HG02763 (cell line): ENCODE measurements around the gene TBC1D10B.

ENCODE experiments used
- ATAC-seq: cut with Tn5 transposase; IDR thresholded peaks from one replicate; pipeline ENCODE4 v1.9.1; 2021; ENCODE audit warnings: mild to moderate bottlenecking, moderate library complexity; ENCODE audit not compliant: unreplicated experiment

Gene TBC1D10B

GRCh38 chr16:30376461-30376902 is 6.2 kb upstream of the TBC1D10B start:
- no peak for ATAC-seq

DNA sequence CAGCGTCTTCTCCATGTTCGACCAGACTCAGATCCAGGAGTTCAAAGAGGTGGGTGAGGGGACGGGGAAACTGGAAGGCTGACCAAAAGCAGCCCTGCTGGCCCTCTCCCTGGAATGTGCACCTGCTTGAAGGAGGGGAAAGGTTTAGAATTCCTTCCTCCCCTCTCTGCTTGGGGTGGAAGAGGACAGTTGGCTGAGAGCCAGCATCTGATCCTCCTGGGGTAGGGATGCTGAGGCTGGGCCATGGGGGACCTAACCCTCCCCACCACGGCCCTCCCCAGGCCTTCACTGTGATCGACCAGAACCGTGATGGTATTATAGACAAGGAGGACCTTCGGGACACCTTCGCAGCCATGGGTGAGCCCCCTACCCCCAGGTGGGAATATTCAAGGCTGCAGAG is 5.6 kb upstream of the TBC1D10B start:
- no peak for ATAC-seq

DNA sequence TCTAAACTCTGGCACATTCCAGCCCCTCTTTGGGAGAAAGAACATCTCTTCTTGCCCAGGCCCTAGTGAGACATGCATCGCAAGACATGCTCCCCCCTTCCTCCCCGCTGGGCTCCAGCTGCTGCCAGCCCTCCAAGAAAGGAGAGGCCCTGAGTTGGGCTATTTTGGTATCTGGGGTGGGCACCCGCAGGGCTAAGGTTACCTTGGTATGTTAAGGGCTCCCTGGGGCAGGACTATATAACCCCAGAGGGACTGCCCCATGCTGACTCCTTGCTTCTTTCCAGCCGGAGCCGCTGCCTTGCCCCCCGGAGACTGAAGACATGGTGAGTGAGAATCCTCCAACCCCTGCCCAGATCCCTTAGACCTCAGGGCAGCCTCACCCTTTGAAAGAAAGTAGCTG is 4.2 kb upstream of the TBC1D10B start, which contains the start of gene MYL11:
TSS of gene MYL11 (plus strand) at position 265 of the 400 bp plus-strand sequence. CDS start at position 321, 56 bp downstream.
- no peak for ATAC-seq

DNA sequence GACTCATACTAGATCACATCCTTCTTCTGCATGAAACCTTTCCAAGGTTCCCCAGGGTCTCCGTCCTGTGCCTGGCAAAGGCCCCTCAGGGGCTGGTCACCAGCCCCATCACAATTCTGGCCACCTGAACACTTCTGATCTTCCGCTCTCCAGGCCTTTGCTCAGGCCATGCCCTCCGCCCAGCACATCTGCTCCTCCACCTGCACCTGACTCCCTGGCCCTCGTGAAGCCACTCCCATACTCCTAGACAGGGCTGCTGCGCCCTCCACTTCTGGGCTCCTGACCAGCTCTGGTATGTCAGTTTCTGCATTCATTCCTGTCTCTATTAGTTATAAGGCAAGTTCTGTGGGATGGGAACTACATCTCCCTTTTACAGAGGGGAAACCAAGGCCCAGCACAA is 2.4 kb upstream of the TBC1D10B start:
- ATAC-seq: no peak

GRCh38 chr16:30372038-30372712 is 1.9 kb upstream of the TBC1D10B start:
- no peak for ATAC-seq

DNA sequence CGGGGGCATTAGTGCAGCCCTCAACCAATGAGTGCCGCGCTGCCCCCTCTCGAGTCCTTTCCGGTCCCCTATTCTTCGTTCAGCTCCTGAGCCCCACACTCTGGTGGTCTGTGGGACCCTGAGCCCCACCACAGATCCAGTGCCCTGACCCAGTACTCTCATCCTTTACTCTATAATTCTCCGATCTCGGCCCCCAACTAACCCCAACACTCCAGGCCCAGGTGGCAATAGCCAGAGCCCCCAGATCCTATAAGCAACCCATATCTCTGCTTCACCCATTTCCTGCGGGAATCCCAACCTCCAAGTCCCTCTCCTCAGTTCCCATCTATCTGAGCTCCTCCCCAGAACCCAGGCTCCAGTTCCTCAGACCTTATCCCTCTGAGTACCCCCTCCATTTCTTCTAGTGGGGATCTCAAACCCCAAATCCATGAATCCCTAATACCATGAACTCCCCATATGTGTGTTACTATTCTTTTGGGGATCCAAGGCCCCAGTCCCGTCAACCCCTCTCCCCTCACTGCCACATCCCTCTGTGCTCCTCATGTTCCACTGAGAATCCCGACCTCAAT is 1.0 kb upstream of the TBC1D10B start:
- no peak for ATAC-seq

- ATAC-seq: no peak
Observed at GRCh38 chr16:30369938-30370455, 297 bp downstream of the TBC1D10B start.

DNA sequence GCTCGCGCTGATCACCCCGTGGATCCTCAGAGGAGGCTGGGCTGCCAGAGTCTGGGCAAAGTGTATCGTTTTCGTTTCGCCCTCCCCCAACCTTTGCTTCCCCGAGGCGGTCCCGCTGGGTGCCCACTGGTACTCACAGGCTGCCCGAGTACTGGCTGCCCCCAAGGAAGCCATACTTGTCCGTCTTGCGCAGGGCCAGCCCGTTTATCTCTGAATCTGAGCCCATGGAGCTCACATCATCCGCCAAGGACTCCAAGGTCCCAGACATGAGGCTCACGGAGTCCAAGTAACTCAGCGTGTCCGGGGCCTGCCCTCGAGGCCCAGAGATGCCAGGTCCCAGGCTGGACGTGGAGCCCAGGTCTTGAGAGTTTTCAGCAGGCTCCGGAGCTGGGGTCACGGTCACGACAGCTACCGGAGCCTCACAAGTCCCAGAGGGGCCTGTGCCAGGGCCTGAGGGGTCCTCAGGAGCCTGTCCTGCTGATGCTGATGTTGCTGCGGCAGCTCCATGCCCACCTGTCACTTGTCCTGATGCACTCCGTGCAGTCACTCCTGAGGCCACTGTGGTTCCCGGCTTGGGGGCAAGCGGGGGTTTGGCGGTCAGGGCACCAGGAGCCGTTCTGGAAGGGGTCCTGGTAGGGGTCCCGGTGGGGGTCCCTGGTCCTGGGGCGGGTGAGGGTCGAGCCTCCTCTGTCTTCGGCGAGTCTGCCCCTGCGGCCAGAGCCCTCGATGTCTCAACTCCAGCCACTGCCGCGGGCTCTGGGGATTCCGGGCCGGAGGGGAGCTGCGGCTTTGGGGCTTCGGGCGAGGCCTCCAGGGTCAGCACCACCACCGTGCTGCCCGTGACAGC is 980 bp downstream of the TBC1D10B start:
- ATAC-seq: no peak

DNA sequence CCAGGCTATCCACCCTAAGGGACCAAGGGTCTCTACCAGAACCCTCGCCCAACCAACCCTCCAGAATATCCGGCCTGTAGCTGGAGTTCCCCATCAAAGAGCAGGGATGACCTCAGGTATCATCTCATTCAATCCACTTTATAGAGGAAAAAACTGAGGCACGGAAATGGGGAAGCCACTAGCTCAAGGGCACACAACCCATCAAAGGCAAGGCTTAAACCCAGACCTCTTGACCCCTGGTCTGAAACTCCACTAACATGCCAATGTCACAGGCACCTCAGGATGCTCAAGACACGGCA is 1.6 kb downstream of the TBC1D10B start:
- no peak for ATAC-seq

DNA sequence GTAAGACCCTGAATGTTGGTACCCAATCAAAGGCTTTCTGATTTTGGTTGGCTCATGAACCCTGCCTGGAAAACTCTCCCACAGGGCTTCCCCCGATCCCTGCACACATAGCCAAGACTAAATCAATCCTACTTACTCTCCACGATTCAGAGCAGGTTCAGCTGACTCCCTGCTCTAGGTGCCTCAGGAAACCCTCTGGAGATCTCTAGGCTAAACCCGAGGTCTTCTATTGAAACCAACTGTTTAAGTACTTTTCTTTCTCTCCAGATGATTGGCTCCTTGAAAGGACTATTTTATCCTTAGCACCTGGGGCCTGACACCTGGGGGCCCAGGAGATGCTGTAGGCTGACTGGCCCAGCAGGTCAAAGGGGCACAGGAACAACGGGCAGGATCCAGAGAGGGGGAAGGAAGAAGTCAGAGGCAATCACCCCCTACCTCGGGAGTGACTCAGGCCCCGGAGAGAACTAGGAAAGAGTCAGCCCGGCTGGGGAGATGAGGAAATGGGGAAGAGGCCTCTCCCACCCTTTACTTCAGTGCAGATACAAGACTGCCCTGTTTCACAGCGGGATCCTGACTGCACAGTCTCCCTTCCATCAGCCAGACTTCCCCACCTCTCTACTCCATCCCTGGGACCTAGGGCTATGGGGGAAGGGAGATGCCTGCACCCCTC is 2.0 kb downstream of the TBC1D10B start:
- no peak for ATAC-seq

GRCh38 chr16:30367349-30368009 is 2.8 kb downstream of the TBC1D10B start:
- ATAC-seq: no peak

DNA sequence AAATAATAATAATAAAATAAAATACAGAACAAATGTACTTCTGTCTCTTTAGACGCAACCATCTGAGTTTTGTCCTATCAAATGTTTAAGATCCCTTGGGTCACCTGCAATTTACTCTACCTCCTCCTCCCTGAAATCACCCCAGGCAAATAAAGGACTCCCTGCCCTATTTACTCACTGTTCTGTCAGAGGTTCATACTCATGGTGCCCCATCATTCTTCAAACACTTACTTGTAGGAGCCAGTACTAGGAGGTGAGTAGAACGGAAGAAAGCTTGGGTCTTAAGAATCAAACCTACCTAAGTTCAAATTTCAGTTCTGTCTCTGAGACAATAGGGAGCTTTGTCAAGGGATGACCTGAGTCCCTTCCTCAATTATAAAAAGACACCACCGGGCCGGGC is 3.8 kb downstream of the TBC1D10B start:
- no peak for ATAC-seq

GRCh38 chr16:30365200-30365599 is 5.1 kb downstream of the TBC1D10B start:
- ATAC-seq: no peak

DNA sequence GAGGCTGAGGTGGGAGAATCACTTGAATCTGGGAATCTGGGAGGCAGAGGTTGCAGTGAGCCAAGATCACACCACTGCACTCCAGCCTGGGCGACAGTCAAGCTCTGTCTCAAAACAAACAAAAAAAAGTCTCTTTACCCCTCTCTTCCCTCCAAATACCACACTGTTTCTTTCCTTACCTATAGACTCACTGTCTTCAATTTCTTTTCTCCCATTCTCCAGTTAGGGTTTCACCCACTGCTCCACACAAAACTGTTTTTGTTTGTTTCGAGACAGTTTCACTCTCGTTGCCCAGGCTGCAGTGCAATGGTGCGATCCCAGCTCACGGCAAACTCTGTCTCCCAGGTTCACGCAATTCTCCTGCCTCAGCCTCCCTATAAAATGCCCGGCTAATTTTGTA is 9.1 kb downstream of the TBC1D10B start:
- ATAC-seq: no peak

DNA sequence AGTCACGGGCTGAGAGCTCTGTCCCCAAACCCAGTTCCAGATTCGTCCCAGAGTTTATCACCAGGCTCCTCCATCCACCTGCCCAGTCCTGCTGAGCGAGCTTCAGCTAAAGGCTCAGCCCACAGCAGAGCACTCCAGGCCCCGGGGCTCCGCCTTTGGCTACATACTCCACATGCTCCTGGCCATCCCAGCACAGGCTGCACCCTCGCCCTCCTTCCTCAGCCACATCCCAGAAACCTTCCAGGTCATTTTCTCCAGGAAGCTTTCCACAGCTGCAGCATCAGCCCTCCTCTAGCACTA is 10.5 kb downstream of the TBC1D10B start:
- no peak for ATAC-seq

GRCh38 chr16:30358990-30359870 is 11.1 kb downstream of the TBC1D10B start:
- ATAC-seq: no peak

GRCh38 chr16:30358577-30358936 is 11.7 kb downstream of the TBC1D10B start:
- ATAC-seq: no peak

DNA sequence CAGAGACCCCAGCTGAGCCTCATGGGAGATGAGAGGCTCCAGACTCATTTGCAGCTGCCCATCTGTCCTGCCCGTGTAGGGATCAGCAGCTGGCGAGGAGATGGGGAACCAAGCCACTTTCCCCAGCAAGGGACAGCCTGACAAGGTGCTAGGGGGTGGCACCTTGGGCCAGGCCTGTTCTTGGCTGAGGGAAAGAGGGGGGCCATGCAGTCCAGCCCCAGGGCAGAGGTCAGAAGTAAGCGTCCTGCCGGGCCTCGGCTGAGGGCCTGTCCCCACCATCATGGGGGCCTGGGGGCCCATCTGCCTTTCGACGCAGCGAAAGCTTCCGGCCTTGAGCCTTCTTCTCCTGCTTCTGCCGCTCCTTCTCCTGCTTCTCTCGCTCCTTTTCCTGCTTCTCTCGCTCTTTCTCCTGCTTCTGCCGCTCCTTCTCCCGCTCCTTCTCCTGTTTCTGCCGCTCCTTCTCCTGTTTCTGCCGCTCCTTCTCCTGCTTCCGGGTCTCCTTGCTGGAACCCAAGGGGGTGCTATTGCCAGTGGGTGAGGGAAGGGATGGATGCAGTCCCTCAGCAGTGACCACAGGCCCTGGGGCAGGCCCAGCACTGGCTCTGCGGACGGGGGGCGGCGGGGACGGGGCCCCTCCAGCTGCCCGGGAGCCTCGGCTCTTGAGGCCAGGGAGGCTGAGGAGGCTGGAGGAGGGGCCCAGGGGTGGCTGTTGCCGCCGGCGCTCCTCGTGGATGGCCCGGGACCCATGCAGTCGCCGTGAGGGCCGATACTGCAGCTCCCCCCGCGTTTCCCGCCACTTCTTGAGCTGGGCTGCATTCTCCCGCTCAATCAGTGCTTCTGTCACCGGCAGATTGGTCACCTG is 12.3 kb downstream of the TBC1D10B start:
- ATAC-seq: no peak

DNA sequence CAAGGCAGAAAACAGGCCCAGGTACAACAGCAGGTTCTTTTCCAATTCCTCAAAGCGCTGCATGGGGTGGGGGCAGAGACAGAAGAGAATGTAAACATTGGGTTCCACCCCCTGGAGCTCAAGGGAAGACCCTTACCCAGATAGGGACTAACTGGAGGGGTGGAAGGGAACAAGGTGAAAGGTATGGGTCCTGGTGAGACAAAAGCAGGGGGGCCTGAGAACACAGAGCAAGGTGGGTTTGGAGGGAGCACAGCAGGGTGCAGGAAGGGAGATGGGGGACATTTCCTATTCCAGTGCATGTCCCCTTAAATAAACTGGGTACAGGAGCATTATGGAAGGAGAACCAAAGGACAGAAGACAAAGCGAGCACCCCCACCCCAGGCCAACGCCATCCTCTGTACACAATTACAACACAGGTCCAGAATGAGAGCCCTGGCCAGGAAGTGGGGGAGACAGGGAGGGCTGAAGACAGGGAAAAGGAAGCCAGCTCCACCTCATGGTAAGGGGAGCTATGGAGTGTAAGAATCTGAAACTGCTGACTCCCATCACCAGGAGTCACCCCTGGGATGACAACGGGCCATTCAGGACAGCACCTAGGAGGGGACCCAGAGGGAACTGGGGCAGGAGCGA is 13.1 kb downstream of the TBC1D10B start:
- no peak for ATAC-seq
